Activated T-cell treated with anti-CD3 and anti-CD28 coated beads for 48 hours (primary cell): Measurements from ENCODE around the gene APP.
"Not testable (repeated sequence)": the region's sequence is repeated elsewhere in the genome, so short reads cannot be mapped to it uniquely, and the experiment has no call there.

Experiments used
- DNase-seq: peaks from one replicate; pipeline ENCODE4 v3.0.0-alpha.2; 2020; ENCODE audit warnings: low read depth

The APP gene

GRCh38 chr21:26164311-26164710 is 6.3 kb downstream of the APP start:
- no peak for DNase-seq

DNA sequence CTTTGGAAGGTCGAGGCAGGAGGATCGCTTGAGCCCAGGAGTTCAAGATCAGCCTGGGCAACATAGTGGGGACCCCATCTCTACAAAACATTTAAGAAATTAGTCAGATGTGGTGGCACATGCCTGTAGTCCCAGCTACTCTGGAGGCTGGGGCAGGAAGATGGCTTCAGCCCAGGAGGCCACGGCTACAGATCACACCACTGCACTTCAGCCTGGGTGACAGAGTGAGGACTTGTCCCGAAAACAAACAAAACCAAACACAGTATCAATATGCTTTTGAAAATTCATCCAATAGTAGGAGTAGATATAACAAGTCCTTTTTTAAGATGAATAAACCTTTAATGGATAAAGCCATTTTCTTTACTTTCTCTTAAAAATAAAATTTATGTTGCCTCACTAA is 8.5 kb downstream of the APP start:
- no peak for DNase-seq

- DNase-seq = no peak
Observed at GRCh38 chr21:26159869-26160268, 10.7 kb downstream of the APP start.

GRCh38 chr21:26157801-26158200 is 12.8 kb downstream of the APP start:
- DNase-seq = no peak

DNA sequence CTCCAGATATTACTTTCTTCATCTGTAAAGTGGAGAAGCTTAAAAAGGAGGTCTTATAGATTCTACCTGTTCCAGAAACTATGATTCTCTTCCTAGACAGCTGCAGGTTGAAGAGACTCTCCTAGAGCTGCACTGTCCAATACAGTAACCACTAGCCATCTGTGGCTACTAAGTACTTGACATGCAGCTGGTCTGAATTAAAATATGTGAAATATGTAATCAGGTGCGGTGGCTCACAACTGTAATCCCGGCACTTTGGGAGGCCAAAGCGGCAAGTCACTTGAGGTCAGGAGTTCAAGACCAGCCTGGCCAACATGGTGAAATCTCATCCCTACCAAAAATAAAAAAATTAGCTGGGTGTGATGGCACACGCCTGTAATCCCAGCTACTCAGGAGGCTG is 15.8 kb downstream of the APP start:
- DNase-seq = no peak

DNA sequence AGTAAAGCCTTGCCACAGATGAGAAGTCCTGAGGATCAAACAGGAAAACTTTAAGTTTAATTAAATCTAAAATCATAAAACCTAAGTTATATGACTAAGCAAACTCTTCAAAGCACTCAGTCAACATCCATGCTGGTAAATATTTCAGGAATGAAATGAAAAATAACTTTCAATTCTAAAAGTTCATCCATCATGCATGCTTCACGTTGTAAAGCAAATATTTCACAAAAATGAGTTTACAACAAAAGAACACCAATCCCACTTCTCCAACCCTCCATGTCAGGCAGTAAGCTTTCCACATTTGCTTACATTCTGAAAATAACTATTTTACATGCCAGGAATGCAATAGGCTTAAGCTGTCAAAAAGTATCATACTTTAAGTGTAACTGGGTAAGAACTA is 16.8 kb downstream of the APP start:
- no peak for DNase-seq

GRCh38 chr21:26148840-26149354 is 21.7 kb downstream of the APP start:
- no peak for DNase-seq

- DNase-seq = no peak
Observed at GRCh38 chr21:26148071-26148839, 22.3 kb downstream of the APP start.

GRCh38 chr21:26147535-26147934 is 23.0 kb downstream of the APP start:
- DNase-seq = no peak

GRCh38 chr21:26146681-26147080 is 23.9 kb downstream of the APP start:
- no peak for DNase-seq

- no peak for DNase-seq
Observed at GRCh38 chr21:26144031-26144430, 26.5 kb downstream of the APP start.

GRCh38 chr21:26142363-26142762 is 28.2 kb downstream of the APP start:
- DNase-seq = no peak

DNA sequence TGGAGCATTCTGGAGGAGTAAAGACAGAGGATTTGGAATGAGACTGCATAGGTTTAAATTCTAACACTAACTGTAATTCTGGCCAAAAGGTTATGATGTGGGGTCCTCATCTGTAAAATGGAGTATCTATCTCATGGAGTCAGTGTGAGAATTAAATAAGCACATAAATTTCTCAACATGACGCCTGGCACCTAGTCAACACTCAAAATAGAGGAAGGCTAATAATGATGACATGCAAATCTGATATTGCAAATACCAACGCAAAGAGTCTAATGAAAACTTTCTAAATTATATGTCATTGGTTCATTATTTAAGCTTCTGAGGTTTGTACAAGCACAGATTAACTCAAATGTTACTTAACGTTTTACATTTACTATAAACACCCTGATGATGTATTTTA is 29.6 kb downstream of the APP start:
- no peak for DNase-seq

- DNase-seq = no peak
Observed at GRCh38 chr21:26140164-26140579, 30.4 kb downstream of the APP start.

- no peak for DNase-seq
Observed at GRCh38 chr21:26138615-26139257, 31.8 kb downstream of the APP start.

GRCh38 chr21:26137379-26138060 is 33.0 kb downstream of the APP start:
- DNase-seq = no peak

DNA sequence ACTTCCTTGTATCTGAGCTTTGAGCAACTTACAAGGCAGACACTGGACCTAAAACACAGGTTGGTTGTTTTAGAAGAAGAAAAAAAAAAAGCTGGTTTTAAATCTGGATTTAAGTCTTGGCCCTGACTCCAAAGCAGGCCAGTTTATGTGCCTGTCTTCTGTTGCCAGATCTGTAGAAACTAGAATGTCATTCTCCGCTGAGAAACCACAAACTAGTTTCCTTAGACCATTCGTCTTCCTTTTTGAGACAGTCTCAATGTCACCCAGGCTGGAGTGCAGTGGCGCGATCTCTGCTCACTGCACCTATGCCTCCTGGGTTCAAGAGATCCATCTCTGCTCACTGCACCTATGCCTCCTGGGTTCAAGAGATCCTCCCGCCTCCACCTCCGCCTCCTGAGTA is 33.9 kb downstream of the APP start:
- DNase-seq = no peak

DNA sequence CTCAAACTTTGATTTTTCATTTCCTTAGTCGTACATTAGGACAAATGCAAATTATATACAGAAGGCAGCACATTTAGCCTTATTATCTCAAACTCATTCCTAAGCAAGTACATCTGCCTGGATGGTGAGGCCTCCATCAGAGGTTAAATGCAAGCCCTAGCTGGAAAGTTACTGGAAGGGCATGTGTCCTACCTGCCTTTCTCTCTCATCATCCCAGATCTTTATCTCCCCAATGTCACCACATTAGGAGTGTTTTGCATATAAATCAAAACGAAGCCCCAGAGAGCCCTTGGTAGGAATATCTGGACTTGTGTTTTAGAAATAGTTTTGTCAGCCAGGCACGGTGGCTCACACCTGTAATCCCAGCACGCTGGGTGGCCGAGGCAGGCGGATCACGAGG is 35.0 kb downstream of the APP start:
- DNase-seq = no peak

- DNase-seq = no peak
Observed at GRCh38 chr21:26131554-26131953, 39.0 kb downstream of the APP start.

DNA sequence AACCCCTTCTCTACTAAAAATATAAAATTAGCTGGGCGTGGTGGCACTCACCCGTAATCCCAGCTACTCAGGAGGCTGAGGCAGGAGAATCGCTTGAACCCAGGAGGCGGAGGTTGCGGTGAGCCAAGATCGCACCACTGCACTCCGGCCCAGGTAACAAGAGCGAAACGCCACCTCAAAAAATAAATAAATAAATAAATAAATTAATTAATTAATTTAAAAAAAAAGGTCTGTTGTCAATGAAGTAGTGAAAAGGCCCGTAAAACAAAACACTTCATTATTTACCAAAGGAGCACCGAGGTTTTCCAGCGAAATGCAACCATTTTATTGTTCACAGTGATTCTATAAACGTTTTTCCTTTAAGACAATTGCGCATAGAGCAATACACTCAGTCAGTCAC is 39.5 kb downstream of the APP start:
- DNase-seq = not testable (repeated sequence)

DNA sequence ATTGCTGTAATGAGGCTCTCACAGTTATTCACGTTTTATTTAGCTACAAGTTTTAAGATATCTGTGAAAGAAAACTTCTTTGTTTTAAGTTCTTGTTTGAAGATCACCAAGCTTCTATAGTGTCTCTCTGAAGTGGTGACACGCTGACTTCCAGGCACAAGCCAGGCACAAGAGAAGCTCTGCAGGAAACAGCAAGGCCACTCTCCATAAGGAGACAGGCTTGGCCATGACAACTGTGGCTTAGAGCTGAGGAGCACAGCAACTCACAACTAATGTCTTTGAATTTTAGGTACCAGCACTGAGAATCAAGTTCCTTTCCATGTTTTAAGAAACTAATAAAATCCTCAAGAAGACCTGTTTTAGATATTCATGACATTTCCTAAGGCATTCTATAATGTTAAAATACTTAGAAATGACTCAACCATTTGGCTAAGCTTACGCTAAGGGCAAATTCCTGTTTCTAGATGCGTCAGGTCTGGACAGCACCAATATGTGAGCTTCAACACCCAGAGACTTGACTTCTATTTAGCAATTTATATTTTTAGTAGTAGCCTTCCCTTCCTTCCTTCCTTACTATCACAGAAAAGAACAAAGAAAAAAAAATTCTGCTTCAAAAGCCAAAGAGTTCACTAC is 40.2 kb downstream of the APP start:
- DNase-seq = no peak

DNA sequence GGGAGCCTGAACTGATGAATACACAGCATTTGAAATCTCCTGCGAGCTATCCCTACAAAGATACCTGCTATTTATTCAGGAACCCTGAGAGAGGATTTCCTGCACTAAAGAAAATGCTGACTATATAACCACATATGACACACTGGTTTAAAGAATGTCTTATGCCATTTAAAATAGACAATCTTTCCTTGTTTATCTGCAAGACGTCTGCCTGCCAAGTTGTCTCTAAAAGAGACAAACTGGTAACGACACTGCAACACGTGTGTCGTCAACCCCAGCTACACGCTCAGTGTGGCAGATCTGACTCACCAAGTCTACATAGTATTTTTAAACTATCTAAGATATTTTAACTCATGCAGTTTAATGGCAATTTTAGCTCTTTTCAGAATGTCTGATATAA is 42.7 kb downstream of the APP start:
- DNase-seq = no peak
